Panc1 (cell line): ENCODE data around the gene SIRT5. TPM values are rescaled to one million over a fixed set of nuclear protein-coding genes. Genes with fewer than 3 reads are reported as not detected.

ENCODE experiments used
- ATAC-seq: fragments of 200-7000 bp; cut with Tn5 transposase; 2 replicates; pipeline ENCODE4 v1.9.1; 2020; ENCODE audit warnings: mild to moderate bottlenecking, moderate library complexity
- BruUV-seq: library from RNA; stranded (reverse); fragments of 400-500 nt; replicated peaks from 2 replicates; lab custom pipeline; 2021; lab: Mats Ljungman, UMichigan
- CTCF ChIA-PET: fragments of 300-600 bp; sonication (Branson Sonifier 250); formaldehyde crosslinking; loops from one replicate; lab custom pipeline; 2022; ENCODE audit warnings: antibody characterized with exemption; lab: Charles Lee
- POLR2A ChIA-PET: fragments of 300-600 bp; sonication (Branson Sonifier 250); formaldehyde crosslinking; loops from one replicate; lab custom pipeline; 2022; ENCODE audit warnings: antibody characterized with exemption; lab: Charles Lee
- DNase-seq: peaks from one replicate; pipeline ENCODE4 v3.0.0-alpha.2; 2010; ENCODE audit warnings: low read depth, low spot score
- H3K27ac ChIP-seq: 2 replicates; pipeline ENCODE4 v1.5.1; 2011; ENCODE audit warnings: mild to moderate bottlenecking, low read length, inconsistent platforms
- H3K27me3 ChIP-seq: fragments of 200-500 bp; sonication (Bioruptor generic); 2 replicates; pipeline ENCODE4 v1.6.0; 2014; ENCODE audit warnings: low read length, inconsistent platforms; ENCODE audit not compliant: control insufficient read depth, insufficient read depth
- H3K36me3 ChIP-seq: fragments of 200-500 bp; sonication (Bioruptor generic); 2 replicates; pipeline ENCODE4 v1.5.1; 2014; ENCODE audit warnings: inconsistent platforms, mild to moderate bottlenecking, low read length, moderate library complexity; ENCODE audit not compliant: control insufficient read depth, insufficient read depth
- H3K4me1 ChIP-seq: 2 replicates; pipeline ENCODE4 v1.5.1; 2011; ENCODE audit warnings: inconsistent platforms, mild to moderate bottlenecking, low read length, moderate library complexity; ENCODE audit not compliant: control insufficient read depth, insufficient read depth
- H3K4me3 ChIP-seq, 2 experiments: 2 replicates each; pipeline ENCODE4 v1.5.1; 2011 to 2012; ENCODE audit warnings: low read depth in 2 of 2, low read length in 2 of 2, mild to moderate bottlenecking in 2 of 2, inconsistent platforms in 1 of 2, moderate library complexity in 1 of 2
- H3K9me3 ChIP-seq: fragments of 200-500 bp; sonication (Bioruptor generic); 2 replicates; pipeline ENCODE4 v1.5.1; 2014; ENCODE audit warnings: low read depth, mild to moderate bottlenecking, inconsistent platforms, low read length, moderate library complexity; ENCODE audit not compliant: control insufficient read depth, insufficient read depth
- POLR2AphosphoS5 ChIP-seq: IDR thresholded peaks from 2 replicates; pipeline ENCODE4 v1.6.1; 2012; ENCODE audit warnings: mild to moderate bottlenecking, low read depth, low read length, moderate library complexity
- REST ChIP-seq, 2 experiments: IDR thresholded peaks; 2 replicates each; pipeline ENCODE4 v1.6.1; 2011 to 2012; ENCODE audit warnings: low read depth in 2 of 2, control low read depth in 1 of 2, low read length in 1 of 2, mild to moderate bottlenecking in 1 of 2, moderate library complexity in 1 of 2; ENCODE audit not compliant: insufficient read depth in 1 of 2
- SIN3A ChIP-seq: IDR thresholded peaks from 2 replicates; pipeline ENCODE4 v1.6.1; 2012; ENCODE audit warnings: low read depth, mild to moderate bottlenecking, low read length, moderate library complexity, borderline replicate concordance; ENCODE audit not compliant: insufficient read depth
- TCF7L2 ChIP-seq: IDR thresholded peaks from 2 replicates; pipeline ENCODE4 v1.6.1; 2011; ENCODE audit warnings: mild to moderate bottlenecking, low read depth, low read length, inconsistent platforms
- in situ Hi-C: cut with HindIII; loops from 2 replicates; pipeline ENCODE4 v1.10.0; 2016; ENCODE audit warnings: low sequenced_read_pairs, low pct_unique_long_range_greater_than_20kb
- intact Hi-C: fragments of 100-400 bp; cut with micrococcal nuclease; formaldehyde crosslinking; loops from one replicate; pipeline ENCODE4 v1.10.0; 2022; ENCODE audit not compliant: unreplicated experiment
- total RNA-seq: library from RNA; stranded (reverse); gene quantifications from one replicate; pipeline ENCODE4 v1.2.1, GENCODE V29; 2021; ENCODE audit not compliant: unreplicated experiment
- TF ChIP-seq, protein P1 (sequence below): fragments of 450-650 bp; IDR thresholded peaks from 2 replicates; pipeline ENCODE4 v1.5.1; 2017; ENCODE audit warnings: mild to moderate bottlenecking

The SIRT5 gene
- total RNA-seq, 1 experiment from 2014 or later = 11.0 TPM

DNA sequence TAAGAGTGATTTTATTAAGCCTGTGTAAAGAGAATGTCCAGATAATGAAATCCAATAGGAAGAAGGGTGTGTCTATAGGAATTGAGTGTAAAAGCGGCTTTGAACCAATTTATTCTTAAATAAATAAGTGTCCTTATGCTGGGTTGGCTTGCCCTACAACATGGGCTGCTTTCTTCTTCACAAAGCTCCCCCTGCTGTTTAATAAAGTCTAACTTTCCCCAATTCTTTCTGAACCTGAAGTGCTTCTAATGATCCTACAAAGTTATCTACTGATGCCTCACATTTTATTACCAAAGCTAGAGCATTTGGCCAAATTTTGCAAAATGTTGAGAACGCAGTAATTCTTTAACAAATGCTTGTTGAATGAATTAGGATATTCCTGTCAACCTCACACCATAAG, 36.3 kb upstream of the SIRT5 start:
- intact Hi-C loops = loop anchor here (5.0 kb wide), 1 partner anchor 201 kb away; no protein-coding TSS in a partner anchor
- TF ChIP-seq REST (IDR thresholded peaks at IDR 0.05; ENCODE audit: insufficient read depth in 1 of 2, low read depth in 2 of 2, low read length in 1 of 2) = no peak
- no peak for TF ChIP-seq SIN3A
- TF ChIP-seq POLR2AphosphoS5 = no peak
- TF ChIP-seq, protein P1, sequence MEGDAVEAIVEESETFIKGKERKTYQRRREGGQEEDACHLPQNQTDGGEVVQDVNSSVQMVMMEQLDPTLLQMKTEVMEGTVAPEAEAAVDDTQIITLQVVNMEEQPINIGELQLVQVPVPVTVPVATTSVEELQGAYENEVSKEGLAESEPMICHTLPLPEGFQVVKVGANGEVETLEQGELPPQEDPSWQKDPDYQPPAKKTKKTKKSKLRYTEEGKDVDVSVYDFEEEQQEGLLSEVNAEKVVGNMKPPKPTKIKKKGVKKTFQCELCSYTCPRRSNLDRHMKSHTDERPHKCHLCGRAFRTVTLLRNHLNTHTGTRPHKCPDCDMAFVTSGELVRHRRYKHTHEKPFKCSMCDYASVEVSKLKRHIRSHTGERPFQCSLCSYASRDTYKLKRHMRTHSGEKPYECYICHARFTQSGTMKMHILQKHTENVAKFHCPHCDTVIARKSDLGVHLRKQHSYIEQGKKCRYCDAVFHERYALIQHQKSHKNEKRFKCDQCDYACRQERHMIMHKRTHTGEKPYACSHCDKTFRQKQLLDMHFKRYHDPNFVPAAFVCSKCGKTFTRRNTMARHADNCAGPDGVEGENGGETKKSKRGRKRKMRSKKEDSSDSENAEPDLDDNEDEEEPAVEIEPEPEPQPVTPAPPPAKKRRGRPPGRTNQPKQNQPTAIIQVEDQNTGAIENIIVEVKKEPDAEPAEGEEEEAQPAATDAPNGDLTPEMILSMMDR = peak; percentile 41; the same call in 1 of the 2 replicates

DNA sequence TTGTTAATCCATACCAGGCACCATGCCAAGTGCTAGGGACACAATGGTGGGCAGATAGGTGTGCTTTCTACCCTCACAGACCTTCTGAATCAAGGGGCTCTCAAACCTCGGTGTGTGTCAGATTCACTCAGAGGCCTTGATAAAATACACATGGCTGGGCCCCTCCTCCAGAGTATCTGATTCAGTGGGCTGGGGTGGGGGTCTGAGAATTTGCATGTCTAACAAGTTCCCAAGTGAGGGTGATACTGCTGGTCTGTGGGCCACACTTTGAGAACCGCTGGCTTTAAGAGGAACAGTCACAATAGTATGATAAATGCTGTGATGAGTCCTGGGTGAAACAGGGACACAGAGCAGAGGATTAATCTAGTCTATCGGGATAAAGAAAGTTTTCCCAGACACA, 35.8 kb upstream of the SIRT5 start:
- ATAC-seq = no peak
- in situ Hi-C loops (no loop called here), intact Hi-C loops (loop anchor here (5.0 kb wide), 1 partner anchor 201 kb away; no protein-coding TSS in a partner anchor)
- H3K36me3 ChIP-seq = no peaks in the 10 kb centered on the region
- ChIA-PET POLR2A (no interaction called here), CTCF (no interaction called here)
- no TSS peak for BruUV-seq
- DNase-seq = no peak
- no peak overlapping the region for H3K27ac ChIP-seq
- peaks cover 2% of the 10 kb centered on the region for H3K27me3 ChIP-seq
- H3K4me1 ChIP-seq = no peaks in the 10 kb centered on the region
- TF ChIP-seq REST (IDR thresholded peaks at IDR 0.05; ENCODE audit: insufficient read depth in 1 of 2, low read depth in 2 of 2, low read length in 1 of 2) (no peak), TCF7L2 (no peak), POLR2AphosphoS5 (no peak), SIN3A (no peak)
- TF ChIP-seq, protein P1 = no peak
- H3K4me3 ChIP-seq = no peak overlapping the region
- no peaks in the 10 kb centered on the region for H3K9me3 ChIP-seq

More for the DNA sequence above, 36.3 kb upstream of the SIRT5 start:
- Histone ChIP-seq H3K27me3 (peaks cover 2% of the 10 kb centered on the region), H3K4me3 (no peak overlapping the region), H3K4me1 (no peaks in the 10 kb centered on the region), H3K36me3 (no peaks in the 10 kb centered on the region), H3K9me3 (no peaks in the 10 kb centered on the region), H3K27ac (no peak overlapping the region)
- DNase-seq = no peak
- BruUV-seq = no TSS peak
- ATAC-seq = no peak
- in situ Hi-C loops = no loop called here
- CTCF ChIA-PET = no interaction called here
- POLR2A ChIA-PET = no interaction called here
